ENCODE measurements around the gene MAN2B2. TPM values are rescaled to one million over a fixed set of nuclear protein-coding genes. Genes with fewer than 3 reads are reported as not detected.

MAN2B2 gene
- total and polyA plus RNA-seq, 2 of the 8 experiments (the other 6 are each of a cell fraction or from before 2014, with no cell fraction given): 3.3 to 4.0 TPM

DNA sequence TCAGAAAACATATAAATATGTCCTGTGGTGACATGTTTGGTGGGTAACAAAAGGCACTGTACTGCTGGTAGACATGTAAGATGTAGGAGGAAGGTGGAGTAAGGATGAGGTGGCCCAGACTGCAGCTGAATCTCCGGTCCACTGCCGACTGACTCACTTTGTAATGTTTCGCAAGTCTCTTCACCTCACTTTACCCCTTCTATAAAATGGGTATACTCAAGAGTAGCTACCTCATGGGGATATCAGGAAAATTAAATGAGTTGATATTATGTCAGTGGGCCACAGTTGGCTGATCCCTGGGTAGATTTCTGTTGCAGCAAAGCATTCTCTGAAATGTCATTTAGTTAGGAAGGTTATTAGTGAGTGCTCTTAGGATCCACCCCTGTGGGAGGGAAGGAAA, 87.6 kb downstream of the MAN2B2 start:
- FAIRE-seq: no peak
- Histone ChIP-seq H3K79me2 (ENCODE audit: control insufficient read depth in 1 of 2, insufficient read depth in 2 of 2, low read length in 2 of 2) (no peaks in the 10 kb centered on the region), H2AK5ac (ENCODE audit: low read depth, low read length) (no peak overlapping the region), H3K18ac (ENCODE audit: extremely low read depth, low read length) (no peak overlapping the region), H3K4ac (replicated peaks; ENCODE audit: insufficient read length, low read depth, low read length) (no peak overlapping the region), H2BK5ac (ENCODE audit: low read depth, low read length) (no peak overlapping the region), H3K23me2 (ENCODE audit: low read depth, low read length) (peaks cover 6% of the 10 kb centered on the region; the same call in 1 of the 2 replicates), H3K27ac (ENCODE audit: low read depth, low read length) (no peak overlapping the region), H4K20me1 (replicated peaks in 1 of 2; ENCODE audit: control insufficient read depth in 1 of 2, insufficient read depth in 2 of 2, low read length in 2 of 2) (peaks cover 0 to 8% of the 10 kb centered on the region in 2 experiments), H3K4me2 (ENCODE audit: insufficient read depth in 1 of 2, low read depth in 2 of 2, low read length in 2 of 2) (no peak overlapping the region), H3K27me3 (replicated peaks in 1 of 4; ENCODE audit: control insufficient read depth in 3 of 4, extremely low read depth in 1 of 4, insufficient read depth in 3 of 4, low read length in 3 of 4) (peaks cover 0 to 24% (median 16%) of the 10 kb centered on the region in 4 experiments; a peak in 5 of 7 replicates), H3K23ac (ENCODE audit: insufficient read length) (no peak overlapping the region), H3K79me1 (ENCODE audit: low read depth, low read length) (0 out of 2 replicates have a peak, but pooled peaks cover 2% of the 10 kb centered on the region), H3K4me1 (replicated peaks in 1 of 4; ENCODE audit: control insufficient read depth in 3 of 4, insufficient read depth in 4 of 4, low read length in 3 of 4) (no peaks in the 10 kb centered on the region; a peak in 2 of 7 replicates), H3K36me3 (ENCODE audit: control insufficient read depth in 2 of 4, insufficient read depth in 4 of 4, low read length in 3 of 4) (no peaks in the 10 kb centered on the region), H4K8ac (ENCODE audit: extremely low read depth, insufficient read depth, low read length) (no peak overlapping the region), H4K5ac (ENCODE audit: insufficient read length, low read depth, low read length) (no peak overlapping the region), H4K91ac (replicated peaks; ENCODE audit: insufficient read length, low read length) (no peak overlapping the region), H2BK12ac (ENCODE audit: low read depth, low read length) (no peak overlapping the region), H2BK20ac (ENCODE audit: low read length) (no peak overlapping the region), H2BK120ac (replicated peaks; ENCODE audit: low read depth, low read length) (no peak overlapping the region), H2BK15ac (ENCODE audit: low read length) (no peak overlapping the region), H3K14ac (ENCODE audit: insufficient read length) (no peak overlapping the region), H3K56ac (replicated peaks; ENCODE audit: insufficient read length, low read depth, low read length) (no peak overlapping the region), H3K9ac (replicated peaks in 1 of 4; ENCODE audit: extremely low read depth in 1 of 4, low read depth in 3 of 4, low read length in 3 of 4) (no peak overlapping the region), H3K4me3 (ENCODE audit: extremely low read depth in 1 of 4, insufficient read depth in 2 of 4, low read depth in 3 of 4, low read length in 4 of 4) (no peak overlapping the region), H3K9me3 (ENCODE audit: insufficient read depth in 2 of 2, low read depth in 1 of 2, low read length in 1 of 2) (no peaks in the 10 kb centered on the region; a peak in 1 of 4 replicates), H2AFZ (ENCODE audit: low read length) (no peak overlapping the region)
- CTCF ChIA-PET (ENCODE audit: partially characterized antibody): interaction anchor here (0.6 to 2.9 kb wide), 9 partner anchors 13 to 307 kb away, joined by 3 to 16 read pairs (median 5); no protein-coding TSS in a partner anchor
- WGBS, 2 experiments (ENCODE audit: extremely low coverage in 1 of 2, insufficient coverage in 1 of 2, insufficient read length in 1 of 2, insufficient replicate concordance in 2 of 2, low coverage in 1 of 2, low lambda C conversion rate in 2 of 2, missing lambda C conversion rate in 1 of 2): 100% methylated on average over 3 of the region's 3 CpGs; no CpG with 5 or more reads in 1 of the 2 experiments
- POLR2A ChIA-PET (ENCODE audit: partially characterized antibody): interaction anchor here (1.7 to 4.0 kb wide), 3 partner anchors 10 to 22 kb away, joined by 3 to 33 read pairs (median 9); partner anchors contain the start of gene MRFAP1
- DNase-seq (ENCODE audit: low read depth in 1 of 2, low spot score in 2 of 2): no peak
- TF ChIP-seq SP4 (IDR thresholded peaks at IDR 0.05; ENCODE audit: low read length): no peak
- no peak for TF ChIP-seq GABPA (IDR thresholded peaks at IDR 0.05; ENCODE audit: borderline replicate concordance, insufficient read depth, low read length)

All from H1 (cell line).